Upper lobe of left lung (tissue), 4 donors: Measurements from ENCODE around the gene CHMP6.

Source experiments
- CTCF ChIP-seq, 6 experiments: fragments of 450-650 bp in 4 of 6; fragments of 200-600 bp in 2 of 6; sonication (generic) in 2 of 6; IDR thresholded peaks; one replicate each; pipeline ENCODE4 v1.5.1; 2016 to 2019; ENCODE audit warnings: antibody characterized with exemption in 6 of 6
- POLR2AphosphoS5 ChIP-seq, 2 donors: sonication (generic); formaldehyde crosslinking; IDR thresholded peaks; one replicate each; pipeline ENCODE4 v1.5.1; 2017; ENCODE audit warnings: antibody characterized with exemption in 2 of 2

- no peak for TF ChIP-seq POLR2AphosphoS5 (IDR thresholded peaks at IDR 0.05)
- TF ChIP-seq CTCF (IDR thresholded peaks at IDR 0.05), result no peak
Measured at GRCh38 chr17:80959330-80960036, 32.2 kb upstream of the CHMP6 start.
